Measurements from ENCODE around the gene SKI. TPM values are rescaled to one million over a fixed set of nuclear protein-coding genes. Genes with fewer than 3 reads are reported as not detected.

The SKI gene
- total and polyA plus RNA-seq, 9 of the 15 experiments (the other 6 are each of a cell fraction or from before 2014, with no cell fraction given): 0.10 to 60.5 (median 4.6) TPM

DNA sequence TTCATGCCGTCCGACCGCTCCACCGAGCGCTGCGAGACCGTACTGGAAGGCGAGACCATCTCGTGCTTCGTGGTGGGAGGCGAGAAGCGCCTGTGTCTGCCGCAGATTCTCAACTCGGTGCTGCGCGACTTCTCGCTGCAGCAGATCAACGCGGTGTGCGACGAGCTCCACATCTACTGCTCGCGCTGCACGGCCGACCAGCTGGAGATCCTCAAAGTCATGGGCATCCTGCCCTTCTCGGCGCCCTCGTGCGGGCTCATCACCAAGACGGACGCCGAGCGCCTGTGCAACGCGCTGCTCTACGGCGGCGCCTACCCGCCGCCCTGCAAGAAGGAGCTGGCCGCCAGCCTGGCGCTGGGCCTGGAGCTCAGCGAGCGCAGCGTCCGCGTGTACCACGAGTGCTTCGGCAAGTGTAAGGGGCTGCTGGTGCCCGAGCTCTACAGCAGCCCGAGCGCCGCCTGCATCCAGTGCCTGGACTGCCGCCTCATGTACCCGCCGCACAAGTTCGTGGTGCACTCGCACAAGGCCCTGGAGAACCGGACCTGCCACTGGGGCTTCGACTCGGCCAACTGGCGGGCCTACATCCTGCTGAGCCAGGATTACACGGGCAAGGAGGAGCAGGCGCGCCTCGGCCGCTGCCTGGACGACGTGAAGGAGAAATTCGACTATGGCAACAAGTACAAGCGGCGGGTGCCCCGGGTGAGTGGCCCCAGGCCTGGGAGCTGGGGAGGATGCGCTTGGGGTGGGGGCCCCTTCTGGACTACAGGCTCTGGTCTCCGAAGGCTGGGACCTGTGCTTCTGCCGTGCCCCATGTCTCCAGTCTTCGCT, 1.1 kb downstream of the SKI start (continued):
- TF ChIP-seq, protein P1, sequence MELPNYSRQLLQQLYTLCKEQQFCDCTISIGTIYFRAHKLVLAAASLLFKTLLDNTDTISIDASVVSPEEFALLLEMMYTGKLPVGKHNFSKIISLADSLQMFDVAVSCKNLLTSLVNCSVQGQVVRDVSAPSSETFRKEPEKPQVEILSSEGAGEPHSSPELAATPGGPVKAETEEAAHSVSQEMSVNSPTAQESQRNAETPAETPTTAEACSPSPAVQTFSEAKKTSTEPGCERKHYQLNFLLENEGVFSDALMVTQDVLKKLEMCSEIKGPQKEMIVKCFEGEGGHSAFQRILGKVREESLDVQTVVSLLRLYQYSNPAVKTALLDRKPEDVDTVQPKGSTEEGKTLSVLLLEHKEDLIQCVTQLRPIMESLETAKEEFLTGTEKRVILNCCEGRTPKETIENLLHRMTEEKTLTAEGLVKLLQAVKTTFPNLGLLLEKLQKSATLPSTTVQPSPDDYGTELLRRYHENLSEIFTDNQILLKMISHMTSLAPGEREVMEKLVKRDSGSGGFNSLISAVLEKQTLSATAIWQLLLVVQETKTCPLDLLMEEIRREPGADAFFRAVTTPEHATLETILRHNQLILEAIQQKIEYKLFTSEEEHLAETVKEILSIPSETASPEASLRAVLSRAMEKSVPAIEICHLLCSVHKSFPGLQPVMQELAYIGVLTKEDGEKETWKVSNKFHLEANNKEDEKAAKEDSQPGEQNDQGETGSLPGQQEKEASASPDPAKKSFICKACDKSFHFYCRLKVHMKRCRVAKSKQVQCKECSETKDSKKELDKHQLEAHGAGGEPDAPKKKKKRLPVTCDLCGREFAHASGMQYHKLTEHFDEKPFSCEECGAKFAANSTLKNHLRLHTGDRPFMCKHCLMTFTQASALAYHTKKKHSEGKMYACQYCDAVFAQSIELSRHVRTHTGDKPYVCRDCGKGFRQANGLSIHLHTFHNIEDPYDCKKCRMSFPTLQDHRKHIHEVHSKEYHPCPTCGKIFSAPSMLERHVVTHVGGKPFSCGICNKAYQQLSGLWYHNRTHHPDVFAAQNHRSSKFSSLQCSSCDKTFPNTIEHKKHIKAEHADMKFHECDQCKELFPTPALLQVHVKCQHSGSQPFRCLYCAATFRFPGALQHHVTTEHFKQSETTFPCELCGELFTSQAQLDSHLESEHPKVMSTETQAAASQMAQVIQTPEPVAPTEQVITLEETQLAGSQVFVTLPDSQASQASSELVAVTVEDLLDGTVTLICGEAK (IDR thresholded peaks at IDR 0.05): peak; percentile 19; the same call in 1 of the 2 replicates
- TF ChIP-seq, protein P1 (CRISPR knock-in tag; IDR thresholded peaks at IDR 0.05): peak; percentile 63; the same call in 1 of the 2 replicates
- peak; percentile 43 for TF ChIP-seq RBM22 (IDR thresholded peaks at IDR 0.05; ENCODE audit: low read depth, low read length, poor library complexity, severe bottlenecking)
- TF ChIP-seq ZNF316 (IDR thresholded peaks at IDR 0.05): no peak
- no peak for TF ChIP-seq CBX3 (IDR thresholded peaks at IDR 0.05; ENCODE audit: borderline replicate concordance in 1 of 2, low read length in 2 of 2)
- TF ChIP-seq, protein P2, sequence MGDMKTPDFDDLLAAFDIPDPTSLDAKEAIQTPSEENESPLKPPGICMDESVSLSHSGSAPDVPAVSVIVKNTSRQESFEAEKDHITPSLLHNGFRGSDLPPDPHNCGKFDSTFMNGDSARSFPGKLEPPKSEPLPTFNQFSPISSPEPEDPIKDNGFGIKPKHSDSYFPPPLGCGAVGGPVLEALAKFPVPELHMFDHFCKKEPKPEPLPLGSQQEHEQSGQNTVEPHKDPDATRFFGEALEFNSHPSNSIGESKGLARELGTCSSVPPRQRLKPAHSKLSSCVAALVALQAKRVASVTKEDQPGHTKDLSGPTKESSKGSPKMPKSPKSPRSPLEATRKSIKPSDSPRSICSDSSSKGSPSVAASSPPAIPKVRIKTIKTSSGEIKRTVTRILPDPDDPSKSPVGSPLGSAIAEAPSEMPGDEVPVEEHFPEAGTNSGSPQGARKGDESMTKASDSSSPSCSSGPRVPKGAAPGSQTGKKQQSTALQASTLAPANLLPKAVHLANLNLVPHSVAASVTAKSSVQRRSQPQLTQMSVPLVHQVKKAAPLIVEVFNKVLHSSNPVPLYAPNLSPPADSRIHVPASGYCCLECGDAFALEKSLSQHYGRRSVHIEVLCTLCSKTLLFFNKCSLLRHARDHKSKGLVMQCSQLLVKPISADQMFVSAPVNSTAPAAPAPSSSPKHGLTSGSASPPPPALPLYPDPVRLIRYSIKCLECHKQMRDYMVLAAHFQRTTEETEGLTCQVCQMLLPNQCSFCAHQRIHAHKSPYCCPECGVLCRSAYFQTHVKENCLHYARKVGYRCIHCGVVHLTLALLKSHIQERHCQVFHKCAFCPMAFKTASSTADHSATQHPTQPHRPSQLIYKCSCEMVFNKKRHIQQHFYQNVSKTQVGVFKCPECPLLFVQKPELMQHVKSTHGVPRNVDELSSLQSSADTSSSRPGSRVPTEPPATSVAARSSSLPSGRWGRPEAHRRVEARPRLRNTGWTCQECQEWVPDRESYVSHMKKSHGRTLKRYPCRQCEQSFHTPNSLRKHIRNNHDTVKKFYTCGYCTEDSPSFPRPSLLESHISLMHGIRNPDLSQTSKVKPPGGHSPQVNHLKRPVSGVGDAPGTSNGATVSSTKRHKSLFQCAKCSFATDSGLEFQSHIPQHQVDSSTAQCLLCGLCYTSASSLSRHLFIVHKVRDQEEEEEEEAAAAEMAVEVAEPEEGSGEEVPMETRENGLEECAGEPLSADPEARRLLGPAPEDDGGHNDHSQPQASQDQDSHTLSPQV (IDR thresholded peaks at IDR 0.05): peak; percentile 75; the same call in 1 of the 2 replicates
- TF ChIP-seq ESRRB (CRISPR knock-in tag; IDR thresholded peaks at IDR 0.05; ENCODE audit: borderline replicate concordance): no peak
- 0 out of 2 replicates have a peak, but pooled peaks have one; percentile 6 for TF ChIP-seq MBD2 (IDR thresholded peaks at IDR 0.05; ENCODE audit: borderline replicate concordance, low read depth)
- no peak for TF ChIP-seq PHF20 (IDR thresholded peaks at IDR 0.05; ENCODE audit: partially characterized antibody)
- TF ChIP-seq POLR2G (IDR thresholded peaks at IDR 0.05; ENCODE audit: low read depth, low read length): peak; percentile 68; the same call in 1 of the 2 replicates
- no peak; the same call in none of the 2 replicates for TF ChIP-seq SMAD4 (CRISPR knock-in tag; conservative IDR thresholded peaks at IDR 0.05)
- no peak for TF ChIP-seq HMG20A (CRISPR knock-in tag; conservative IDR thresholded peaks at IDR 0.05)

All from K562 (cell line).